Mucosa of rectum (tissue), 2 donors: ENCODE measurements around the gene SRCIN1.
A peak's percentile ranks its signal among the peaks of the same experiment; 100 is the strongest.

Source experiments
- H3K27ac ChIP-seq, 2 donors: one replicate each; pipeline ENCODE4 v1.7.0; 2013; ENCODE audit warnings: inconsistent platforms in 2 of 2, low read depth in 2 of 2, low read length in 2 of 2
- H3K27me3 ChIP-seq, 2 donors: one replicate each; pipeline ENCODE4 v1.7.0; 2013; ENCODE audit warnings: low read length in 2 of 2; ENCODE audit not compliant: control insufficient read depth in 2 of 2, insufficient read depth in 2 of 2
- H3K36me3 ChIP-seq, 2 donors: one replicate each; pipeline ENCODE4 v1.7.0; 2013; ENCODE audit warnings: low read length in 2 of 2; ENCODE audit not compliant: control insufficient read depth in 2 of 2, insufficient read depth in 2 of 2
- H3K4me1 ChIP-seq, 2 donors: one replicate each; pipeline ENCODE4 v1.7.0; 2013; ENCODE audit warnings: low read length in 2 of 2, mild to moderate bottlenecking in 1 of 2; ENCODE audit not compliant: control insufficient read depth in 2 of 2, insufficient read depth in 2 of 2
- H3K4me3 ChIP-seq, 2 donors: one replicate each; pipeline ENCODE4 v1.7.0; 2013; ENCODE audit warnings: low read length in 2 of 2
- H3K9ac ChIP-seq, 2 donors: one replicate each; pipeline ENCODE4 v1.7.0; 2013; ENCODE audit warnings: low read length in 2 of 2, low read depth in 1 of 2, mild to moderate bottlenecking in 1 of 2
- H3K9me3 ChIP-seq, 2 donors: one replicate each; pipeline ENCODE4 v1.7.0; 2013; ENCODE audit warnings: low read length in 2 of 2; ENCODE audit not compliant: control insufficient read depth in 2 of 2
- donor health status: healthy.
- donor health status: Normal muscosa, but diverticular disease.

The SRCIN1 gene

DNA sequence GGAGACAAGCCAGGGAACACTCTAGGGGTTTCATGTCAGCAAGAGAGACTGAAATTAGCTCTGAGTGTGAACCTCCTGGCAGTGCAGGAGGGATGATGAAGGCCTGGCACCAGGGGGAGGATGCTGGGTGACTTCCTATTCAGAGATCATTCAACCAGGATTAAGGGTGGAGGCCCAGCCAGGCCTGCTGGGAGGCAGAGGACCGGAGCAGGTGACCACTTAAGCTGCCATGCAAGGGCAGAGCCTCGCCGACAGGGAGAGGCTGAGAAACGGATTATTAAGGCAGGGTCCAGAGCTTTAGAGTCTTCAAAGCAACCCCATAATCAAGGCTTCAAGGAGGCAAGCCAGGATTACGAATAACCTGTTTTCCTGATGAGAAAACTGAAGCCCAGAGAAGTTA lies 10.6 kb upstream of the SRCIN1 start:
- Histone ChIP-seq H3K4me1 (peaks cover 0 to 4% of the 10 kb centered on the region in 2 donors), H3K36me3 (no peaks in the 10 kb centered on the region), H3K9ac (no peak overlapping the region), H3K27ac (no peak overlapping the region), H3K27me3 (peaks cover 4 to 14% of the 10 kb centered on the region in 2 donors), H3K4me3 (no peak overlapping the region), H3K9me3 (peaks cover 2 to 3% of the 10 kb centered on the region in 2 donors)

DNA sequence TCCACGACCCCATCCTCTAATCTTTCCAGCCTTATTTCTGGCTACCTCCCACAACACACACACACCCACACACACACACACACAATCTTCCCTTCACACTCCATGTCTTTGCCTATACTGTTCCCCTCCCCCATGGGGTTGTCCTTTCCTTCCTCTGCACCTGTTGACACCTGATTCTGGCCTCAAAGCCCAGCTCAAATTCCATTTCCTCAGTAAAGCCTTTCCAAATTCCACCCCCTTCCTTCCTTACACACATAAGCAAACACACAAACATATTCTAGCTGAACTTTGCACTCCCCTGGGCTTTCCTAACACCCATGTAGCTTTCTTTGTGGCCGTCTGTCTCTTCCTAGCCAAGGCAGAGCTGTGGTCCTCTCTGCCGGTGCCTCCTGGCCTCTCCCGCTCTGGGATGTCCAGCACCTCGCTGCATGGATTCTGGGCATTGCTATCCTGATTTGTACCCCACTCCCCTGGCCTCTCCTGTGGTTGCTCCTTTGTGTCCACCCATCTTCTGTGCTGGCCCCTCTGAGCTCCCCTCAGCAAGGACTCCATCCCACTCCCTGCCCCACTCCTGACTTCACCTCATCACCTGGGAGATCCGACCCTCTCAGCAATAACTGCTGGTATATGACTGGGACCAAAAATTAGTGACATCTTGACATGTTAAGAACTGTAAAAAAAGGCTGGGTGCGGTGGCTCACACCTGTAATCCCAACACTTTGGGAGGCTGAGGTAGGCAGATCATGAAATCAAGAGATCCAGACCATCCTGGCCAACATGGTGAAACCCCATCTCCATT lies 8.4 kb upstream of the SRCIN1 start:
- H3K4me1 ChIP-seq: peaks cover 0 to 4% of the 10 kb centered on the region in 2 donors
- peaks cover 2 to 3% of the 10 kb centered on the region in 2 donors for H3K9me3 ChIP-seq
- H3K4me3 ChIP-seq: no peak overlapping the region

GRCh38 chr17:38613525-38613980 lies 7.8 kb upstream of the SRCIN1 start:
- Histone ChIP-seq H3K36me3 (no peaks in the 10 kb centered on the region), H3K27me3 (peaks cover 6 to 10% of the 10 kb centered on the region in 2 donors), H3K4me1 (peaks cover 0 to 4% of the 10 kb centered on the region in 2 donors), H3K9ac (no peak overlapping the region), H3K27ac (no peak overlapping the region), H3K4me3 (no peak overlapping the region), H3K9me3 (peaks cover 2 to 3% of the 10 kb centered on the region in 2 donors)

More for the DNA sequence above, 8.4 kb upstream of the SRCIN1 start:
- Histone ChIP-seq H3K27ac (no peak overlapping the region), H3K27me3 (peaks cover 2 to 10% of the 10 kb centered on the region in 2 donors), H3K36me3 (no peaks in the 10 kb centered on the region), H3K9ac (no peak overlapping the region)

GRCh38 chr17:38611872-38612376 lies 6.2 kb upstream of the SRCIN1 start:
- H3K9me3 ChIP-seq: peaks cover 2 to 3% of the 10 kb centered on the region in 2 donors

GRCh38 chr17:38611070-38611786 lies 5.5 kb upstream of the SRCIN1 start:
- peaks cover 18 to 21% of the 10 kb centered on the region in 2 donors for H3K27me3 ChIP-seq
- H3K9ac ChIP-seq: no peak overlapping the region
- H3K36me3 ChIP-seq: no peaks in the 10 kb centered on the region
- H3K9me3 ChIP-seq: peaks cover 2 to 3% of the 10 kb centered on the region in 2 donors
- no peak overlapping the region for H3K27ac ChIP-seq
- peaks cover 4 to 11% of the 10 kb centered on the region in 2 donors for H3K4me1 ChIP-seq
- H3K4me3 ChIP-seq: no peak overlapping the region

More at GRCh38 chr17:38611872-38612376, 6.2 kb upstream of the SRCIN1 start:
- no peaks in the 10 kb centered on the region for H3K36me3 ChIP-seq
- no peak overlapping the region for H3K9ac ChIP-seq
- peaks cover 18% of the 10 kb centered on the region in 2 donors for H3K27me3 ChIP-seq
- peaks cover 4 to 7% of the 10 kb centered on the region in 2 donors for H3K4me1 ChIP-seq
- no peak overlapping the region for H3K4me3 ChIP-seq
- no peak overlapping the region for H3K27ac ChIP-seq

DNA sequence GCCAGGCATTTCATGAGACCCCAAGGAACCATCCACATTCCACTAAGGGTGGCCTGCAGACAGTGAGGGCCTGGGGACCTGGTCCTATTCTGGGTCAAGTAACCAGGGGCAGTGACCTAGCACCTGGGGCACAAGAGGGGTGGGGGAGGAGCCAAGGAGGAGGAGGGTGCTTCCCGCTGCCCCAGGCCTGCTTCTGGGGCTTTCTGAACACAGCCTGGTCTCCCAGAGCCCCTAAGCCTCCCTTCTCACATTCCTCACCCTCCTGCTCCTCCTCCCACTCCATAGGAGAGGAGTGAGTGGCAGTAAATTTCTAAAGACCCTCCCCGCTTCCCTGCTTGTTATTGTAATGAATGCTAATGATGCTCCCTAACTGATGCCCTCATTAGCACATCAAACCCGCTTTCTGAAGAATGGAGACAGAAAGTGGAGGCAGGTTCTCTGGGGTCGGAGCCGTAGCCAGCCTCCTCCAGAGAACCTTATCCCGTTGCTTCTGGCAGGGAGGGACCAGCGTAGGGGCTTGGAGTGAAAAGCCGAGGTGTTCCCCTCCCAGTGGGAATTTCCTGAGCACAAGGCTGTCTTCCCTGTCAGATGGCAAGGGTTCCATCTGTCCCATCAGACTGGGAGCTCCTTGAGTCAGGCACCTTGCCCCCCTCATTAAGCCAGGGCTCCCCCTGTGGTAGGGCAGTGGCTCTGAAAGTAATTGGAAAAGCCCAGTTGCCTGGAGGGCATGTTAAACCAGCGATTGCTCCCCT lies 3.7 kb upstream of the SRCIN1 start:
- H3K36me3 ChIP-seq: no peaks in the 10 kb centered on the region
- H3K4me1 ChIP-seq: peaks cover 4 to 11% of the 10 kb centered on the region in 2 donors
- peaks cover 2 to 3% of the 10 kb centered on the region in 2 donors for H3K9me3 ChIP-seq
- H3K4me3 ChIP-seq: no peak overlapping the region
- H3K27ac ChIP-seq: no peak overlapping the region
- peaks cover 18 to 21% of the 10 kb centered on the region in 2 donors for H3K27me3 ChIP-seq
- H3K9ac ChIP-seq: no peak overlapping the region

- Histone ChIP-seq H3K4me3 (no peak overlapping the region), H3K9me3 (peaks cover 2 to 3% of the 10 kb centered on the region in 2 donors), H3K9ac (no peak overlapping the region), H3K27ac (no peak overlapping the region), H3K27me3 (peaks cover 18 to 21% of the 10 kb centered on the region in 2 donors), H3K4me1 (peaks cover 0 to 11% of the 10 kb centered on the region in 2 donors), H3K36me3 (no peaks in the 10 kb centered on the region)
These were observed 2.9 kb upstream of the SRCIN1 start for GRCh38 chr17:38608648-38609047.

- peaks cover 18 to 21% of the 10 kb centered on the region in 2 donors for H3K27me3 ChIP-seq
These were observed 1.2 kb upstream of the SRCIN1 start for GRCh38 chr17:38606646-38607611.

DNA sequence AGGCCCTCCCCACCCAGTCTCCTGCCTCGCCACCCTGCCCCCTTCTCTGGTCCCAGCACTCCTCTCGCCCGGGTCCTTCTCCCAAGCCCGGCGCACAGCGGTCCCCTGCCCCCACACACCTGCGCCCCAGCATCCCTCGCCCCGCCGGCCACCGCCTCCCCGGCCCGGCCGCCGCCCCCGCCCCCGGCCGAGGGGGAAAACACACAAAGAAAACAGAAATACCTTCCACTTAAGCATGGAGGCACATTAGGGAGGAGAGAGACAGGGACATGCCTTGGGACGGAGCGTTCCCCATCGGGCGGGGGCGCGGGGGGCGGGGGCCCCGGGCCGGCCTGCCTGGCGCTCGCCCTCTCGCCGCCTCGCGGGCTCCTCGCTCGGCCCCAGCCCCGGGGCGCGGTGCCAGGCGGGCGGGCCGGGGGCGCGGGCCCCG lies 326 bp downstream of the SRCIN1 start:
- Histone ChIP-seq H3K36me3 (no peaks in the 10 kb centered on the region), H3K4me1 (peaks cover 15 to 22% of the 10 kb centered on the region in 2 donors), H3K4me3 (peak overlapping the region in 1 of 2 donors; percentile 72), H3K27me3 (peaks cover 17 to 18% of the 10 kb centered on the region in 2 donors), H3K9me3 (no peaks in the 10 kb centered on the region), H3K9ac (no peak overlapping the region), H3K27ac (no peak overlapping the region)

More at GRCh38 chr17:38606646-38607611, 1.2 kb upstream of the SRCIN1 start:
- Histone ChIP-seq H3K36me3 (no peaks in the 10 kb centered on the region), H3K9me3 (peaks cover under 1% of the 10 kb centered on the region in 2 donors), H3K4me3 (peak overlapping the region; percentile 64 to 72), H3K4me1 (peaks cover 5 to 16% of the 10 kb centered on the region in 2 donors), H3K27ac (peak overlapping the region in 1 of 2 donors; percentile 56), H3K9ac (peak overlapping the region in 1 of 2 donors; percentile 75)
